Neural cell (in vitro differentiated cells): ENCODE data around the gene RPUSD1. TPM values are rescaled to one million over a fixed set of nuclear protein-coding genes. Genes with fewer than 3 reads are reported as not detected.

Source experiments
- H2AFZ ChIP-seq: fragments of 200-600, 300-800 bp; sonication (generic), shearing (Covaris generic); 2 replicates; pipeline ENCODE4 v1.6.0; 2014; ENCODE audit warnings: low read depth, mild to moderate bottlenecking, antibody characterized with exemption, low read length, moderate library complexity
- H3F3A ChIP-seq: fragments of 200-600 bp; shearing (Covaris generic); 2 replicates; pipeline ENCODE4 v1.6.1; 2016; ENCODE audit warnings: mild to moderate bottlenecking, moderate library complexity, mixed read lengths, antibody characterized with exemption, low read length; ENCODE audit not compliant: insufficient read depth, poor library complexity, severe bottlenecking
- H3K27ac ChIP-seq: fragments of 200-600, 300-800 bp; sonication (generic), shearing (Covaris generic); 2 replicates; pipeline ENCODE4 v1.5.1; 2014; ENCODE audit warnings: mild to moderate bottlenecking, low read length, moderate library complexity
- H3K27me3 ChIP-seq: fragments of 300-800, 200-600 bp; sonication (generic), shearing (Covaris generic); 2 replicates; pipeline ENCODE4 v1.6.0; 2014; ENCODE audit warnings: mild to moderate bottlenecking, low read depth, low read length, moderate library complexity; ENCODE audit not compliant: insufficient read depth
- H3K36me3 ChIP-seq: fragments of 300-800, 200-600 bp; sonication (generic), shearing (Covaris generic); 2 replicates; pipeline ENCODE4 v1.5.1; 2014; ENCODE audit warnings: mild to moderate bottlenecking, antibody characterized with exemption, low read length, moderate library complexity; ENCODE audit not compliant: insufficient read depth
- H3K4me2 ChIP-seq: fragments of 300-800, 200-600 bp; sonication (generic), shearing (Covaris generic); 2 replicates; pipeline ENCODE4 v1.6.0; 2014; ENCODE audit warnings: mild to moderate bottlenecking, low read length
- H3K4me3 ChIP-seq: fragments of 300-800, 200-600 bp; sonication (generic), shearing (Covaris generic); 2 replicates; pipeline ENCODE4 v1.5.1; 2014; ENCODE audit warnings: mild to moderate bottlenecking, low read length, moderate library complexity
- H3K79me2 ChIP-seq: fragments of 200-600 bp; shearing (Covaris generic); replicated peaks from 2 replicates; pipeline ENCODE4 v1.6.0; 2014; ENCODE audit warnings: mild to moderate bottlenecking, low read length, moderate library complexity; ENCODE audit not compliant: insufficient read depth
- H3K9ac ChIP-seq: fragments of 300-800, 200-600 bp; sonication (generic), shearing (Covaris generic); 2 replicates; pipeline ENCODE4 v1.6.1; 2016; ENCODE audit warnings: mild to moderate bottlenecking, low read length, mixed read lengths
- H3K9me2 ChIP-seq: fragments of 200-600 bp; shearing (Covaris generic); 2 replicates; pipeline ENCODE4 v1.6.1; 2016; ENCODE audit warnings: mild to moderate bottlenecking, low read length, mixed read lengths; ENCODE audit not compliant: insufficient read depth
- H3K9me3 ChIP-seq: fragments of 200-600, 300-800 bp; sonication (generic), shearing (Covaris generic); 2 replicates; pipeline ENCODE4 v1.6.1; 2016; ENCODE audit warnings: mild to moderate bottlenecking, mixed run types, low read length, moderate library complexity, mixed read lengths
- H4K20me1 ChIP-seq: fragments of 200-600 bp; shearing (Covaris generic); 2 replicates; pipeline ENCODE4 v1.6.1; 2016; ENCODE audit warnings: mild to moderate bottlenecking, mixed run types; ENCODE audit not compliant: insufficient read depth
- EP300 ChIP-seq: fragments of 450-650 bp; conservative IDR thresholded peaks from 2 replicates; pipeline ENCODE4 v1.6.1; 2014; ENCODE audit warnings: antibody characterized with exemption, mild to moderate bottlenecking, moderate library complexity; ENCODE audit not compliant: poor library complexity, severe bottlenecking
- EZH2 ChIP-seq: fragments of 200-600, 300-800 bp; shearing (Covaris generic), sonication (generic); IDR thresholded peaks from 2 replicates; pipeline ENCODE4 v1.6.1; 2014; ENCODE audit warnings: antibody characterized with exemption, low read length, borderline replicate concordance, mild to moderate bottlenecking; ENCODE audit not compliant: insufficient read depth, poor library complexity, severe bottlenecking
- MXI1 ChIP-seq: fragments of 450-650 bp; conservative IDR thresholded peaks from 2 replicates; pipeline ENCODE4 v1.6.1; 2014; ENCODE audit warnings: antibody characterized with exemption, mild to moderate bottlenecking; ENCODE audit not compliant: poor library complexity, severe bottlenecking
- POLR2AphosphoS5 ChIP-seq: IDR thresholded peaks from 2 replicates; pipeline ENCODE4 v1.6.1; 2012
- RAD21 ChIP-seq: fragments of 450-650 bp; conservative IDR thresholded peaks from 2 replicates; pipeline ENCODE4 v1.6.1; 2014; ENCODE audit warnings: antibody characterized with exemption, mild to moderate bottlenecking, moderate library complexity
- SMC3 ChIP-seq: fragments of 450-650 bp; conservative IDR thresholded peaks from 2 replicates; pipeline ENCODE4 v1.6.1; 2014; ENCODE audit warnings: antibody characterized with exemption, mild to moderate bottlenecking, moderate library complexity; ENCODE audit not compliant: poor library complexity
- TAF1 ChIP-seq: IDR thresholded peaks from 2 replicates; pipeline ENCODE4 v1.6.1; 2012; ENCODE audit warnings: low read depth
- polyA plus RNA-seq: library from polyadenylated mRNA; depleted of rRNA; stranded (reverse); fragments of >200 nt; gene quantifications from 2 replicates; pipeline ENCODE4 v1.2.3, GENCODE V29; 2014
- TF ChIP-seq, protein P1 (sequence below): fragments of 450-650 bp; IDR thresholded peaks from 2 replicates; pipeline ENCODE4 v1.5.1; 2014; ENCODE audit warnings: antibody characterized with exemption, mild to moderate bottlenecking, moderate library complexity; ENCODE audit not compliant: poor library complexity, severe bottlenecking
- TF ChIP-seq, protein P2 (sequence below): IDR thresholded peaks from 2 replicates; pipeline ENCODE4 v1.6.1; 2012; ENCODE audit warnings: borderline replicate concordance

The RPUSD1 gene
- polyA plus RNA-seq, 1 donor from 2014 or later = 42.4 TPM

DNA sequence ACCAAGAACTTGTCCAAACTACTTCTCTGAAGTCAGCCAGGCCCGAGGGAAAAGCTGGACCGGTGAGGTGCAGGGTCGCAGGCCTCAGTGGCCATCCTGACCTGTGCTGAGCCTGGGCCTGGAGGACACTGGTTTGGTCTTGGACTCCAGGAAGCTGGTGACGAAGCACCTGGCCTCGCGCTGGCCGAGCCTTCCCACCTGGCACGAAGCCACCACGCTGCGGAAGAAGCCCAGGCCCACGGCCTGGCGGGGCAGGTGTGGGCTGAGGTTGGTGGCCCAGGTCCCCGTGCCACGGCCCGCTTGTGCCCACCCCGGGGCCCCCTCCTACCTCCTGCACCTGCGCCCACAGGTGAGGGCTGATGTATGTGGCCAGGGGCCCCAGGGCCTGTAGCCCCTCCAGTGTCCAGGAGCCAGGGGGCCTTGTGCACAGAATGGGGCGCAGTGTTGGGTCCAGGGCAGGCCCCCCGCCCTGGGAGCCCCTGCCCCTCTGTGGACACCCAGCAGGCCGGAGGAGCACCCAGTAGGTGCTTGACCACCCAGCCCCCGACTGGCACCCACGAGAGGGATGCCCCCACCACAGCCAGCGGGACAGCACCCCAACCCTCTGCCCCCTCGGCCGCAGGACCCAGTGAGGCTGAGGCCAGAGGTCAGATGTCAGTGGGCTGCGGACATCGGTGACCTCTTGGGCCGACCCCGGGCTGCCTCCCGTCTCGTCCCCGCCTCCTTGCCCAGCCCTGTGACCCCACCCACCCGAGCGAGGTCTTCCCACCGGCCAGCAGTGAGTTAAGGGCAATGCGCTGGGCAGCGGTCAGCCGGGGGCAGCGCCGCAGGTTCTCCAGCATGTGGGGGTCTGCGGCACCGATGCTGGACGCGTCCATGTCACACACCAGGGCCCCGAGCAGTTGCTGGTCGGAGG, 13.8 kb downstream of the RPUSD1 start:
- Histone ChIP-seq H4K20me1 (no peaks in the 10 kb centered on the region), H3K27ac (no peak overlapping the region), H3K9ac (no peak overlapping the region), H2AFZ (no peak overlapping the region), H3K4me3 (no peak overlapping the region), H3F3A (no peaks in the 10 kb centered on the region), H3K79me2 (no peaks in the 10 kb centered on the region), H3K9me3 (no peaks in the 10 kb centered on the region), H3K4me2 (no peak overlapping the region), H3K27me3 (no peaks in the 10 kb centered on the region), H3K9me2 (no peaks in the 10 kb centered on the region), H3K36me3 (no peaks in the 10 kb centered on the region)
- TF ChIP-seq SMC3 (no peak), EZH2 (no peak), TAF1 (no peak), RAD21 (no peak), EP300 (no peak), POLR2AphosphoS5 (no peak), MXI1 (no peak)
- TF ChIP-seq, protein P1, sequence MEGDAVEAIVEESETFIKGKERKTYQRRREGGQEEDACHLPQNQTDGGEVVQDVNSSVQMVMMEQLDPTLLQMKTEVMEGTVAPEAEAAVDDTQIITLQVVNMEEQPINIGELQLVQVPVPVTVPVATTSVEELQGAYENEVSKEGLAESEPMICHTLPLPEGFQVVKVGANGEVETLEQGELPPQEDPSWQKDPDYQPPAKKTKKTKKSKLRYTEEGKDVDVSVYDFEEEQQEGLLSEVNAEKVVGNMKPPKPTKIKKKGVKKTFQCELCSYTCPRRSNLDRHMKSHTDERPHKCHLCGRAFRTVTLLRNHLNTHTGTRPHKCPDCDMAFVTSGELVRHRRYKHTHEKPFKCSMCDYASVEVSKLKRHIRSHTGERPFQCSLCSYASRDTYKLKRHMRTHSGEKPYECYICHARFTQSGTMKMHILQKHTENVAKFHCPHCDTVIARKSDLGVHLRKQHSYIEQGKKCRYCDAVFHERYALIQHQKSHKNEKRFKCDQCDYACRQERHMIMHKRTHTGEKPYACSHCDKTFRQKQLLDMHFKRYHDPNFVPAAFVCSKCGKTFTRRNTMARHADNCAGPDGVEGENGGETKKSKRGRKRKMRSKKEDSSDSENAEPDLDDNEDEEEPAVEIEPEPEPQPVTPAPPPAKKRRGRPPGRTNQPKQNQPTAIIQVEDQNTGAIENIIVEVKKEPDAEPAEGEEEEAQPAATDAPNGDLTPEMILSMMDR = no peak
- TF ChIP-seq, protein P2, sequence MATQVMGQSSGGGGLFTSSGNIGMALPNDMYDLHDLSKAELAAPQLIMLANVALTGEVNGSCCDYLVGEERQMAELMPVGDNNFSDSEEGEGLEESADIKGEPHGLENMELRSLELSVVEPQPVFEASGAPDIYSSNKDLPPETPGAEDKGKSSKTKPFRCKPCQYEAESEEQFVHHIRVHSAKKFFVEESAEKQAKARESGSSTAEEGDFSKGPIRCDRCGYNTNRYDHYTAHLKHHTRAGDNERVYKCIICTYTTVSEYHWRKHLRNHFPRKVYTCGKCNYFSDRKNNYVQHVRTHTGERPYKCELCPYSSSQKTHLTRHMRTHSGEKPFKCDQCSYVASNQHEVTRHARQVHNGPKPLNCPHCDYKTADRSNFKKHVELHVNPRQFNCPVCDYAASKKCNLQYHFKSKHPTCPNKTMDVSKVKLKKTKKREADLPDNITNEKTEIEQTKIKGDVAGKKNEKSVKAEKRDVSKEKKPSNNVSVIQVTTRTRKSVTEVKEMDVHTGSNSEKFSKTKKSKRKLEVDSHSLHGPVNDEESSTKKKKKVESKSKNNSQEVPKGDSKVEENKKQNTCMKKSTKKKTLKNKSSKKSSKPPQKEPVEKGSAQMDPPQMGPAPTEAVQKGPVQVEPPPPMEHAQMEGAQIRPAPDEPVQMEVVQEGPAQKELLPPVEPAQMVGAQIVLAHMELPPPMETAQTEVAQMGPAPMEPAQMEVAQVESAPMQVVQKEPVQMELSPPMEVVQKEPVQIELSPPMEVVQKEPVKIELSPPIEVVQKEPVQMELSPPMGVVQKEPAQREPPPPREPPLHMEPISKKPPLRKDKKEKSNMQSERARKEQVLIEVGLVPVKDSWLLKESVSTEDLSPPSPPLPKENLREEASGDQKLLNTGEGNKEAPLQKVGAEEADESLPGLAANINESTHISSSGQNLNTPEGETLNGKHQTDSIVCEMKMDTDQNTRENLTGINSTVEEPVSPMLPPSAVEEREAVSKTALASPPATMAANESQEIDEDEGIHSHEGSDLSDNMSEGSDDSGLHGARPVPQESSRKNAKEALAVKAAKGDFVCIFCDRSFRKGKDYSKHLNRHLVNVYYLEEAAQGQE = no peak

DNA sequence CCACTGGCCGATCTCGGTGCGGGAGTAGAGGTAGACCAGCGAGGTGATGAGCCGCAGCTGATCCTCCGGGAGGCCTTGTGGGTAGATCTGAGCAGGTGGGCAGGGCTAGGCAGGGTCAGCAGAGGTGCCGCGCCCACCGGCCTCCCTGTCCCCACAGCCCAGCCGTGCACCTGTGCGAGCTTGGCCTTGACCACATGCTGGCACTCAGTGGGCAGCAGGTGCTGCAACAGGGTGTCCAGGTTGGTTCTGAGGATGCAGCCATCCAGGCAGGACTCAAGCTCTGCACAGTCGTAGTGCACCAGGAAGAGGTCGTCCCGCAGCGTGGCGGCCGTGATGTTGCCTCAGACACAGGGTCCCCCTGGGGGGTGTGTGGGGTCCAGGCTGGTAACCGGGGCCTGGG, 15.2 kb downstream of the RPUSD1 start:
- Histone ChIP-seq H3K4me3 (no peak overlapping the region), H3K36me3 (no peaks in the 10 kb centered on the region), H2AFZ (no peak overlapping the region), H3K9me3 (no peaks in the 10 kb centered on the region), H3K79me2 (no peaks in the 10 kb centered on the region), H3K27ac (no peak overlapping the region), H3K4me2 (no peak overlapping the region), H3K9me2 (no peaks in the 10 kb centered on the region), H3F3A (no peaks in the 10 kb centered on the region), H4K20me1 (no peaks in the 10 kb centered on the region), H3K9ac (no peak overlapping the region), H3K27me3 (no peaks in the 10 kb centered on the region)
- TF ChIP-seq EZH2 = no peak
- no peak for TF ChIP-seq POLR2AphosphoS5
- TF ChIP-seq MXI1 = no peak
- no peak for TF ChIP-seq EP300
- TF ChIP-seq, protein P2 = no peak
- TF ChIP-seq RAD21 = no peak
- no peak for TF ChIP-seq SMC3
